K562 (cell line): ENCODE data around the gene KNG1. TPM values are rescaled to one million over a fixed set of nuclear protein-coding genes. Genes with fewer than 3 reads are reported as not detected.

Experiments used
- CBFA2T2 ChIP-seq: fragments of 450-650 bp; conservative IDR thresholded peaks from 2 replicates; pipeline ENCODE4 v1.6.1; 2017; ENCODE audit warnings: mild to moderate bottlenecking
- CCAR2 ChIP-seq: fragments of 200-400 bp; formaldehyde crosslinking; IDR thresholded peaks from 2 replicates; pipeline ENCODE4 v1.6.1; 2017; ENCODE audit warnings: mild to moderate bottlenecking, low read depth, low read length
- ELF1 ChIP-seq: fragments of 200-800 bp; sonication (Bioruptor generic); IDR thresholded peaks from 2 replicates; pipeline ENCODE4 v1.6.1; 2016; ENCODE audit warnings: missing genetic modification characterization, missing compliant biosample characterization
- FOXK2 ChIP-seq, 2 experiments: fragments of 450-650 bp; IDR thresholded peaks in 1 of 2; conservative IDR thresholded peaks in 1 of 2; 2 replicates each; pipeline ENCODE4 v1.6.1; 2016; ENCODE audit warnings: low read depth in 2 of 2, mild to moderate bottlenecking in 1 of 2
- MNT ChIP-seq, 2 experiments: fragments of 450-650 bp; conservative IDR thresholded peaks; 2 replicates each; pipeline ENCODE4 v1.6.1; 2017; ENCODE audit warnings: mild to moderate bottlenecking in 2 of 2, moderate library complexity in 2 of 2
- NONO ChIP-seq, 2 experiments: fragments of 200-400 bp in 1 of 2; fragments of 450-650 bp in 1 of 2; formaldehyde crosslinking in 1 of 2; IDR thresholded peaks; 2 replicates each; pipeline ENCODE4 v1.6.1; 2017; ENCODE audit warnings: low read depth in 2 of 2, mild to moderate bottlenecking in 2 of 2, moderate library complexity in 2 of 2, low read length in 1 of 2
- RBM14 ChIP-seq: fragments of 200-400 bp; formaldehyde crosslinking; IDR thresholded peaks from 2 replicates; pipeline ENCODE4 v1.6.1; 2018; ENCODE audit warnings: low read depth, mild to moderate bottlenecking, low read length, moderate library complexity, borderline replicate concordance; ENCODE audit not compliant: insufficient read depth
- SAFB ChIP-seq: fragments of 200-400 bp; formaldehyde crosslinking; IDR thresholded peaks from 2 replicates; pipeline ENCODE4 v1.6.1; 2017; ENCODE audit warnings: low read depth, low read length, borderline replicate concordance
- THRAP3 ChIP-seq: fragments of 450-650 bp; IDR thresholded peaks from 2 replicates; pipeline ENCODE4 v1.6.1; 2016; ENCODE audit warnings: mild to moderate bottlenecking, inconsistent platforms, borderline replicate concordance
- U2AF2 ChIP-seq: fragments of 200-400 bp; formaldehyde crosslinking; optimal IDR thresholded peaks from 2 replicates; pipeline ENCODE3; 2017; ENCODE audit warnings: low read depth, mild to moderate bottlenecking, low read length
- ZBTB49 ChIP-seq: sonication (generic); formaldehyde crosslinking; IDR thresholded peaks from 2 replicates; pipeline ENCODE4 v1.8.0; 2022; ENCODE audit warnings: missing genetic modification reagents, mild to moderate bottlenecking, borderline replicate concordance
- polyA plus RNA-seq, 8 experiments: library from polyadenylated mRNA; depleted of rRNA in 4 of 8; stranded (reverse) in 5 of 8; unstranded in 3 of 8; fragments of >200 nt; fragmentation: Nextera tagmentation in 2 of 8; fragmentation: Illumina TruSeq in 1 of 8; extraction: Ambion mirVana in 2 of 8; extraction: Trizol in 1 of 8; gene quantifications; 2 replicates each; pipeline versions ENCODE4 v1.2.1 to v1.2.3, GENCODE V29; 2011 to 2014; ENCODE audit warnings: inconsistent platforms in 1 of 8, missing spikeins in 1 of 8
- total RNA-seq, 7 experiments: library from RNA; depleted of rRNA in 6 of 7; stranded (reverse); fragments of >200 nt in 6 of 7; fragmentation: Illumina TruSeq in 2 of 7; extraction: Trizol in 2 of 7; gene quantifications; 2 replicates each; pipeline versions ENCODE4 v1.2.1 to v1.2.3, GENCODE V29; 2011 to 2021; ENCODE audit warnings: low replicate concordance in 1 of 7
- TF ChIP-seq, protein P1 (sequence below): fragments of 450-650 bp; formaldehyde crosslinking; IDR thresholded peaks from 2 replicates; pipeline ENCODE4 v1.4.0; 2020; ENCODE audit warnings: mild to moderate bottlenecking, moderate library complexity
- TF ChIP-seq, protein P2 (sequence below): fragments of 250-450 bp; sonication (Bioruptor Pico); IDR thresholded peaks from 2 replicates; pipeline ENCODE4 v1.5.0; 2021; ENCODE audit warnings: mild to moderate bottlenecking, borderline replicate concordance

The KNG1 gene
- total and polyA plus RNA-seq, 9 of the 15 experiments (the other 6 are each of a cell fraction or from before 2014, with no cell fraction given): 0.09 TPM; not detected in 8

GRCh38 chr3:186783731-186784515 is 66.8 kb downstream of the KNG1 start (continued):
- TF ChIP-seq MNT (conservative IDR thresholded peaks at IDR 0.05) (peak; percentile 52 to 75), FOXK2 (conservative IDR thresholded peaks at IDR 0.05 in 1 of 2, IDR thresholded peaks at IDR 0.05 in 1 of 2; ENCODE audit: low read depth in 2 of 2) (no peak), ELF1 (tag) (no peak), U2AF2 (no peak), THRAP3 (0 out of 2 replicates have a peak, but pooled peaks have one; percentile 3), NONO (IDR thresholded peaks at IDR 0.05; ENCODE audit: low read depth in 2 of 2, low read length in 1 of 2) (0 out of 4 replicates have a peak, but pooled peaks have one; percentile 13 to 14), CBFA2T2 (no peak), SAFB (no peak), ZBTB49 (peak; percentile 83; the same call in 1 of the 2 replicates), CCAR2 (0 out of 2 replicates have a peak, but pooled peaks have one; percentile 25), RBM14 (no peak)
- TF ChIP-seq, protein P1, sequence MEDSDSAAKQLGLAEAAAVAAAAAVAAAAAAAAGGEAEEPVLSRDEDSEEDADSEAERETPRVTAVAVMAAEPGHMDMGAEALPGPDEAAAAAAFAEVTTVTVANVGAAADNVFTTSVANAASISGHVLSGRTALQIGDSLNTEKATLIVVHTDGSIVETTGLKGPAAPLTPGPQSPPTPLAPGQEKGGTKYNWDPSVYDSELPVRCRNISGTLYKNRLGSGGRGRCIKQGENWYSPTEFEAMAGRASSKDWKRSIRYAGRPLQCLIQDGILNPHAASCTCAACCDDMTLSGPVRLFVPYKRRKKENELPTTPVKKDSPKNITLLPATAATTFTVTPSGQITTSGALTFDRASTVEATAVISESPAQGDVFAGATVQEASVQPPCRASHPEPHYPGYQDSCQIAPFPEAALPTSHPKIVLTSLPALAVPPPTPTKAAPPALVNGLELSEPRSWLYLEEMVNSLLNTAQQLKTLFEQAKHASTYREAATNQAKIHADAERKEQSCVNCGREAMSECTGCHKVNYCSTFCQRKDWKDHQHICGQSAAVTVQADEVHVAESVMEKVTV: no peak
- TF ChIP-seq, protein P2, sequence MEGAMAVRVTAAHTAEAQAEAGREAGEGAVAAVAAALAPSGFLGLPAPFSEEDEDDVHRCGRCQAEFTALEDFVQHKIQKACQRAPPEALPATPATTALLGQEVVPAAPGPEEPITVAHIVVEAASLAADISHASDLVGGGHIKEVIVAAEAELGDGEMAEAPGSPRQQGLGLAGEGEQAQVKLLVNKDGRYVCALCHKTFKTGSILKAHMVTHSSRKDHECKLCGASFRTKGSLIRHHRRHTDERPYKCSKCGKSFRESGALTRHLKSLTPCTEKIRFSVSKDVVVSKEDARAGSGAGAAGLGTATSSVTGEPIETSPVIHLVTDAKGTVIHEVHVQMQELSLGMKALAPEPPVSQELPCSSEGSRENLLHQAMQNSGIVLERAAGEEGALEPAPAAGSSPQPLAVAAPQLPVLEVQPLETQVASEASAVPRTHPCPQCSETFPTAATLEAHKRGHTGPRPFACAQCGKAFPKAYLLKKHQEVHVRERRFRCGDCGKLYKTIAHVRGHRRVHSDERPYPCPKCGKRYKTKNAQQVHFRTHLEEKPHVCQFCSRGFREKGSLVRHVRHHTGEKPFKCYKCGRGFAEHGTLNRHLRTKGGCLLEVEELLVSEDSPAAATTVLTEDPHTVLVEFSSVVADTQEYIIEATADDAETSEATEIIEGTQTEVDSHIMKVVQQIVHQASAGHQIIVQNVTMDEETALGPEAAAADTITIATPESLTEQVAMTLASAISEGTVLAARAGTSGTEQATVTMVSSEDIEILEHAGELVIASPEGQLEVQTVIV (CRISPR knock-in tag): no peak
